GM19438 (cell line): Measurements from ENCODE around the gene UBE2C.
"Not testable (repeated sequence)": the region's sequence is repeated elsewhere in the genome, so short reads cannot be mapped to it uniquely, and the experiment has no call there.

ENCODE experiments used
- ATAC-seq: cut with Tn5 transposase; IDR thresholded peaks from one replicate; pipeline ENCODE4 v1.9.1; 2021; ENCODE audit warnings: low read depth; ENCODE audit not compliant: unreplicated experiment

The UBE2C gene

GRCh38 chr20:45797510-45797909 lies 14.9 kb upstream of the UBE2C start:
- ATAC-seq = not testable (repeated sequence)

- ATAC-seq = not testable (repeated sequence)
Measured at GRCh38 chr20:45797955-45798354, 14.5 kb upstream of the UBE2C start.

- ATAC-seq = no peak
Measured at GRCh38 chr20:45798935-45799642, 13.4 kb upstream of the UBE2C start.

GRCh38 chr20:45801851-45802250 lies 10.6 kb upstream of the UBE2C start:
- ATAC-seq = no peak

GRCh38 chr20:45810191-45810970 lies 2.1 kb upstream of the UBE2C start:
- ATAC-seq = no peak

- no peak for ATAC-seq
Measured at GRCh38 chr20:45813006-45813340, 529 bp downstream of the UBE2C start.

- no peak for ATAC-seq
Measured at GRCh38 chr20:45813489-45813888, 1.0 kb downstream of the UBE2C start.

- no peak for ATAC-seq
Measured at GRCh38 chr20:45814314-45814713, 1.9 kb downstream of the UBE2C start.

GRCh38 chr20:45816951-45817350 lies 4.5 kb downstream of the UBE2C start:
- ATAC-seq = no peak

GRCh38 chr20:45817376-45818194 lies 5.1 kb downstream of the UBE2C start:
- no peak for ATAC-seq

GRCh38 chr20:45818239-45818638 lies 5.8 kb downstream of the UBE2C start:
- ATAC-seq = no peak

GRCh38 chr20:45819466-45819865 lies 7.0 kb downstream of the UBE2C start:
- ATAC-seq = no peak

GRCh38 chr20:45821947-45822346 lies 9.5 kb downstream of the UBE2C start:
- ATAC-seq = no peak

- no peak for ATAC-seq
Measured at GRCh38 chr20:45822857-45823256, 10.4 kb downstream of the UBE2C start.

- ATAC-seq = no peak
Measured at GRCh38 chr20:45823949-45824835, 11.7 kb downstream of the UBE2C start.

GRCh38 chr20:45826381-45827019 lies 14.1 kb downstream of the UBE2C start:
- no peak for ATAC-seq

GRCh38 chr20:45827030-45827652 lies 14.7 kb downstream of the UBE2C start, which contains the start of gene TNNC2:
TSS of gene TNNC2 (minus strand) at chr20:45827312. CDS start at chr20:45827248, 64 bp downstream.
- no peak for ATAC-seq

- no peak for ATAC-seq
Measured at GRCh38 chr20:45827712-45828111, 15.3 kb downstream of the UBE2C start.

GRCh38 chr20:45828589-45828988 lies 16.1 kb downstream of the UBE2C start:
- no peak for ATAC-seq
